Keratinocyte (primary cell): ENCODE data around the gene FGF12. TPM values are rescaled to one million over a fixed set of nuclear protein-coding genes. Genes with fewer than 3 reads are reported as not detected.

ENCODE experiments used
- DNase-seq: peaks from one replicate; pipeline ENCODE4 v3.0.0-alpha.2; 2011; ENCODE audit warnings: low read depth, missing footprints, low spot score
- FAIRE-seq: peaks from 2 replicates; lab custom pipeline; 2011; peaks lifted over from hg19 to GRCh38; lab: Jason Lieb, UNC
- H2AFZ ChIP-seq: 2 replicates; pipeline ENCODE4 v1.6.0; 2012; ENCODE audit warnings: low read length, control low read depth, inconsistent platforms; ENCODE audit not compliant: control insufficient read depth
- H3K27ac ChIP-seq: 2 replicates; pipeline ENCODE4 v1.5.1; 2011; ENCODE audit warnings: low read length; ENCODE audit not compliant: control insufficient read depth, insufficient read depth
- H3K27me3 ChIP-seq: 3 replicates; pipeline ENCODE4 v1.6.0; 2011; ENCODE audit warnings: low read length; ENCODE audit not compliant: control insufficient read depth, insufficient read depth; ENCODE audit errors: extremely low read depth
- H3K36me3 ChIP-seq, 2 experiments: 2 replicates in 1 of 2; 3 replicates in 1 of 2; pipeline ENCODE4 v1.5.1; 2011; ENCODE audit warnings: low read length in 2 of 2, mild to moderate bottlenecking in 1 of 2; ENCODE audit not compliant: control insufficient read depth in 2 of 2, insufficient read depth in 2 of 2; ENCODE audit errors: extremely low read depth in 1 of 2
- H3K4me1 ChIP-seq: 3 replicates; pipeline ENCODE4 v1.5.1; 2011; ENCODE audit warnings: low read length; ENCODE audit not compliant: control insufficient read depth, insufficient read depth; ENCODE audit errors: extremely low read depth
- H3K4me2 ChIP-seq: 3 replicates; pipeline ENCODE4 v1.6.0; 2011; ENCODE audit warnings: low read depth, low read length; ENCODE audit not compliant: control insufficient read depth, insufficient read depth; ENCODE audit errors: extremely low read depth
- H3K4me3 ChIP-seq, 3 experiments: fragments of 200-600 bp in 1 of 3; sonication (generic) in 1 of 3; 2 replicates in 2 of 3; 3 replicates in 1 of 3; pipeline ENCODE4 v1.5.1; 2011 to 2016; ENCODE audit warnings: low read length in 3 of 3, mild to moderate bottlenecking in 3 of 3, control low read depth in 2 of 3, inconsistent platforms in 1 of 3, low read depth in 1 of 3, mixed read lengths in 1 of 3, mixed run types in 1 of 3, moderate library complexity in 1 of 3; ENCODE audit not compliant: control insufficient read depth in 2 of 3, insufficient read depth in 2 of 3; ENCODE audit errors: extremely low read depth in 1 of 3
- H3K79me2 ChIP-seq: 2 replicates; pipeline ENCODE4 v1.6.0; 2012; ENCODE audit warnings: low read length; ENCODE audit not compliant: control insufficient read depth, insufficient read depth
- H3K9ac ChIP-seq: 3 replicates; pipeline ENCODE4 v1.6.0; 2011; ENCODE audit warnings: low read length; ENCODE audit not compliant: control insufficient read depth, insufficient read depth; ENCODE audit errors: extremely low read depth
- H3K9me1 ChIP-seq: 3 replicates; pipeline ENCODE4 v1.6.0; 2011; ENCODE audit warnings: low read length; ENCODE audit not compliant: control insufficient read depth, insufficient read depth; ENCODE audit errors: extremely low read depth
- H3K9me3 ChIP-seq: 2 replicates; pipeline ENCODE4 v1.5.1; 2012; ENCODE audit warnings: low read depth, low read length; ENCODE audit not compliant: control insufficient read depth
- H4K20me1 ChIP-seq: 3 replicates; pipeline ENCODE4 v1.6.0; 2011; ENCODE audit warnings: low read length; ENCODE audit not compliant: control insufficient read depth, insufficient read depth; ENCODE audit errors: extremely low read depth
- CTCF ChIP-seq, 3 experiments: IDR thresholded peaks in 1 of 3; conservative IDR thresholded peaks in 1 of 3; optimal IDR thresholded peaks in 1 of 3; 2 replicates in 2 of 3; 3 replicates in 1 of 3; pipeline versions ENCODE3 to v1.5.1; 2011; ENCODE audit warnings: low read length in 3 of 3, mild to moderate bottlenecking in 3 of 3, moderate library complexity in 2 of 3, control low read depth in 1 of 3, inconsistent platforms in 1 of 3; ENCODE audit not compliant: insufficient read depth in 2 of 3; ENCODE audit errors: extremely low read depth in 1 of 3
- EZH2 ChIP-seq: IDR thresholded peaks from one replicate; pipeline ENCODE4 v1.6.1; 2012; ENCODE audit warnings: inconsistent platforms, mild to moderate bottlenecking, low read length, moderate library complexity
- dilution Hi-C: fragments of 300-500 bp; cut with MboI; formaldehyde crosslinking; loops from one replicate; pipeline ENCODE4 v1.7.0; 2020; ENCODE audit warnings: low sequenced_read_pairs; ENCODE audit not compliant: extremely low pct_ligation_motif_present
- polyA plus RNA-seq, 5 experiments: library from polyadenylated mRNA; depleted of rRNA in 3 of 5; stranded (reverse) in 3 of 5; stranded (forward) in 1 of 5; unstranded in 1 of 5; fragments of >200 nt; gene quantifications; 1 replicate in 1 of 5; 2 replicates in 3 of 5; 3 replicates in 1 of 5; pipeline versions ENCODE4 v1.2.1 to v1.2.3, GENCODE V29; 2011 to 2012; ENCODE audit warnings: missing spikeins in 2 of 5, low read depth in 1 of 5, low replicate concordance in 1 of 5

The FGF12 gene
- polyA plus RNA-seq, 1 donor (not counting 4 experiments of a cell fraction or from before 2014, with no cell fraction given), result 4.1 TPM

- H3K27me3 ChIP-seq, result no peaks in the 10 kb centered on the region
- no peaks in the 10 kb centered on the region for H3K4me1 ChIP-seq
- no peak for TF ChIP-seq EZH2
- TF ChIP-seq CTCF (optimal IDR thresholded peaks at IDR 0.05 in 1 of 3, IDR thresholded peaks at IDR 0.05 in 1 of 3, conservative IDR thresholded peaks at IDR 0.05 in 1 of 3; ENCODE audit: extremely low read depth in 1 of 3, insufficient read depth in 2 of 3, low read length in 3 of 3), result no peak
- no peak overlapping the region for H3K9ac ChIP-seq
- no peak for FAIRE-seq
- H3K9me1 ChIP-seq, result no peaks in the 10 kb centered on the region
- H3K79me2 ChIP-seq, result no peaks in the 10 kb centered on the region
- H3K27ac ChIP-seq, result no peak overlapping the region
- dilution Hi-C loops, result no loop called here
- H3K4me2 ChIP-seq, result no peak overlapping the region
- H4K20me1 ChIP-seq, result no peaks in the 10 kb centered on the region
- no peaks in the 10 kb centered on the region for H3K36me3 ChIP-seq
- no peak overlapping the region for H2AFZ ChIP-seq
- H3K4me3 ChIP-seq, result no peak overlapping the region
- DNase-seq, result no peak
- H3K9me3 ChIP-seq, result no peaks in the 10 kb centered on the region
These were observed 467.7 kb downstream of the FGF12 start for GRCh38 chr3:192259661-192260060.

- H3K4me1 ChIP-seq, result no peaks in the 10 kb centered on the region
These were observed 468.6 kb downstream of the FGF12 start for GRCh38 chr3:192258721-192259120.

More at GRCh38 chr3:192258721-192259120, 468.6 kb downstream of the FGF12 start:
- no peak overlapping the region for H3K9ac ChIP-seq
- no peaks in the 10 kb centered on the region for H4K20me1 ChIP-seq
- H2AFZ ChIP-seq, result no peak overlapping the region
- no peak overlapping the region for H3K27ac ChIP-seq
- no peaks in the 10 kb centered on the region for H3K36me3 ChIP-seq
- no peaks in the 10 kb centered on the region for H3K9me1 ChIP-seq
- H3K27me3 ChIP-seq, result no peaks in the 10 kb centered on the region
- FAIRE-seq, result no peak
- dilution Hi-C loops, result no loop called here
- H3K79me2 ChIP-seq, result no peaks in the 10 kb centered on the region
- H3K4me2 ChIP-seq, result no peak overlapping the region
- no peak overlapping the region for H3K4me3 ChIP-seq
- no peaks in the 10 kb centered on the region for H3K9me3 ChIP-seq
- TF ChIP-seq CTCF (optimal IDR thresholded peaks at IDR 0.05 in 1 of 3, IDR thresholded peaks at IDR 0.05 in 1 of 3, conservative IDR thresholded peaks at IDR 0.05 in 1 of 3; ENCODE audit: extremely low read depth in 1 of 3, insufficient read depth in 2 of 3, low read length in 3 of 3) (no peak), EZH2 (no peak)
- DNase-seq, result no peak
